CD14-positive monocyte (primary cell): Measurements from ENCODE around the gene PPM1G. TPM values are rescaled to one million over a fixed set of nuclear protein-coding genes. Genes with fewer than 3 reads are reported as not detected.

ENCODE experiments used
- DNase-seq, 3 donors: peaks; one replicate each; pipeline ENCODE4 v3.0.0-alpha.2; 2011 to 2022
- H2AFZ ChIP-seq: 2 replicates; pipeline ENCODE4 v1.6.0; 2012; ENCODE audit warnings: mild to moderate bottlenecking, low read depth, low read length, inconsistent platforms; ENCODE audit not compliant: insufficient read depth, poor library complexity, severe bottlenecking
- H3K27ac ChIP-seq, 2 donors: 1 replicate in 1 of 2; 2 replicates in 1 of 2; pipeline ENCODE4 v1.5.1; 2012 to 2013; ENCODE audit warnings: low read length in 2 of 2, control low read depth in 1 of 2, inconsistent platforms in 1 of 2, low read depth in 1 of 2, mild to moderate bottlenecking in 1 of 2
- H3K27me3 ChIP-seq, 2 donors: one replicate each; pipeline versions ENCODE4 v1.6.0 to v1.6.1; 2011 to 2013; ENCODE audit warnings: low read length in 2 of 2; ENCODE audit not compliant: control insufficient read depth in 2 of 2, insufficient read depth in 2 of 2
- H3K36me3 ChIP-seq, 2 donors: replicated peaks in 1 of 2; 1 replicate in 1 of 2; 2 replicates in 1 of 2; pipeline versions ENCODE4 v1.5.1 to v1.6.1; 2012 to 2013; ENCODE audit warnings: low read length in 2 of 2, control low read depth in 1 of 2, inconsistent platforms in 1 of 2, mild to moderate bottlenecking in 1 of 2; ENCODE audit not compliant: insufficient read depth in 2 of 2, control insufficient read depth in 1 of 2
- H3K4me1 ChIP-seq, 2 donors: 1 replicate in 1 of 2; 2 replicates in 1 of 2; pipeline versions ENCODE4 v1.5.1 to v1.6.1; 2012 to 2013; ENCODE audit warnings: low read length in 2 of 2, control low read depth in 1 of 2, inconsistent platforms in 1 of 2, mild to moderate bottlenecking in 1 of 2, moderate library complexity in 1 of 2; ENCODE audit not compliant: insufficient read depth in 2 of 2, control insufficient read depth in 1 of 2
- H3K4me2 ChIP-seq: replicated peaks from 2 replicates; pipeline ENCODE3; 2012; ENCODE audit warnings: low read length, moderate library complexity, mild to moderate bottlenecking; ENCODE audit not compliant: poor library complexity, severe bottlenecking; ENCODE audit errors: extremely low read depth
- H3K4me3 ChIP-seq, 3 experiments: fragments of 200-600 bp in 1 of 3; sonication (generic) in 1 of 3; replicated peaks in 1 of 3; 1 replicate in 2 of 3; 2 replicates in 1 of 3; pipeline ENCODE4 v1.5.1; 2011 to 2013; ENCODE audit warnings: low read length in 3 of 3, mild to moderate bottlenecking in 3 of 3, control low read depth in 2 of 3, low read depth in 2 of 3, inconsistent platforms in 1 of 3, moderate library complexity in 1 of 3
- H3K79me2 ChIP-seq: 2 replicates; pipeline ENCODE4 v1.6.0; 2012; ENCODE audit warnings: mild to moderate bottlenecking, control low read depth, inconsistent platforms, low read length, moderate library complexity; ENCODE audit not compliant: insufficient read depth
- H3K9ac ChIP-seq: 2 replicates; pipeline ENCODE4 v1.6.0; 2017; ENCODE audit warnings: low read length, mild to moderate bottlenecking; ENCODE audit not compliant: insufficient read depth, poor library complexity, severe bottlenecking
- H3K9me3 ChIP-seq, 2 donors: replicated peaks in 1 of 2; 1 replicate in 1 of 2; 2 replicates in 1 of 2; pipeline versions ENCODE4 v1.5.1 to v1.6.1; 2012 to 2013; ENCODE audit warnings: low read length in 2 of 2, control low read depth in 1 of 2; ENCODE audit not compliant: control insufficient read depth in 1 of 2, insufficient read depth in 1 of 2
- H4K20me1 ChIP-seq: 2 replicates; pipeline ENCODE4 v1.6.0; 2012; ENCODE audit warnings: mild to moderate bottlenecking, low read length, control low read depth, moderate library complexity; ENCODE audit not compliant: insufficient read depth
- H3K27ac Mint-ChIP-seq, 7 donors: one replicate each; pipeline ENCODE4 v1.8.0; 2020; ENCODE audit warnings: mild to moderate bottlenecking in 7 of 7, mixed read lengths in 7 of 7, moderate library complexity in 6 of 7, inconsistent platforms in 2 of 7
- H3K27me3 Mint-ChIP-seq, 3 donors: one replicate each; pipeline ENCODE4 v1.8.0; 2021 to 2022; ENCODE audit warnings: low read depth in 3 of 3, mild to moderate bottlenecking in 3 of 3, mixed read lengths in 3 of 3, moderate library complexity in 3 of 3, inconsistent platforms in 1 of 3
- H3K36me3 Mint-ChIP-seq, 2 donors: one replicate each; pipeline ENCODE4 v1.8.0; 2020; ENCODE audit warnings: mixed read lengths in 2 of 2, inconsistent platforms in 1 of 2, mild to moderate bottlenecking in 1 of 2
- H3K4me1 Mint-ChIP-seq: one replicate; pipeline ENCODE4 v1.8.0; 2020; ENCODE audit warnings: mild to moderate bottlenecking, mixed read lengths
- H3K4me3 Mint-ChIP-seq, 2 donors: one replicate each; pipeline ENCODE4 v1.8.0; 2020; ENCODE audit warnings: mild to moderate bottlenecking in 2 of 2, mixed read lengths in 2 of 2, moderate library complexity in 1 of 2
- H3K9me3 Mint-ChIP-seq, 7 donors: one replicate each; pipeline ENCODE4 v1.8.0; 2020 to 2022; ENCODE audit warnings: mixed read lengths in 7 of 7, mild to moderate bottlenecking in 6 of 7, moderate library complexity in 6 of 7, inconsistent platforms in 2 of 7
- WGBS: methylation state at CpG from one replicate; pipeline ENCODE4 v1.1.5; 2013; ENCODE audit warnings: missing lambda C conversion rate; ENCODE audit not compliant: insufficient coverage; 5-methylcytosine and 5-hydroxymethylcytosine counted together
- intact Hi-C, 2 donors: fragments of 100-400 bp; cut with micrococcal nuclease; formaldehyde crosslinking; loops; one replicate each; pipeline versions ENCODE4 v1.15.0 to v1.15.1; 2023
- polyA plus RNA-seq, 3 donors: library from polyadenylated mRNA; depleted of rRNA in 1 of 3; unstranded in 2 of 3; stranded (reverse) in 1 of 3; fragments of 300-500 nt in 2 of 3; fragments of >200 nt in 1 of 3; fragmentation: Illumina TruSeq in 2 of 3; gene quantifications; 1 replicate in 2 of 3; 2 replicates in 1 of 3; pipeline ENCODE4 v1.2.3, GENCODE V29; 2012 to 2021
- TF ChIP-seq, protein P1 (sequence below): fragments of 200-600 bp; IDR thresholded peaks from one replicate; pipeline ENCODE4 v1.8.0; 2022; ENCODE audit warnings: antibody characterized with exemption, mild to moderate bottlenecking

PPM1G gene
- polyA plus RNA-seq, 3 donors: 31.9 to 54.3 (median 47.3) TPM

DNA sequence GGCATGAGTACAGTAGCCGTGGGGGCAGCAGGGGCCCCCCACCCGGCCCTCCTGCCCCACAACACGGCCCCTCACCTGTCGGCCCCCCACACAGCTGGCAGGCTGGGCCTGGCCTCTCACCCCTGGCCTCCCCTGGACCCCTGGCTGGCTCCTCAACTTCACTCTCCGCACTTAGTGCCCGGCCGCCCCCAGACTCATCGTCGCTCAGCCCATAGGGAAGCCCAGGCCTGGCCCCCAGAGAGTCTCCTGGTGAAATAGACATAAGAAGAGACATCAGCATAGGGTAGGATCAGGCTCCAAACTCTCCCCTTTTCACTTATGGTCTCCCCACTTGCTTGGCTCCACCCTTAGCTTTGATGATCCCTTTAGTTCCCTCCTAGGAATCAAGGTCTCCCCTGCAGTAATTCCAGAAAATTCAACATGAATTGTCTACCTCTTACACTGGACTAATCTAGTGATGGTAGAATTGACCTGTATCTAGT lies 30.5 kb downstream of the PPM1G start:
- H3K9ac ChIP-seq: no peak overlapping the region
- H3K4me3 ChIP-seq: peak overlapping the region in 1 of 3 experiments; percentile 78
- WGBS: 95% methylated on average over 4 of the region's 9 CpGs
- TF ChIP-seq, protein P1, sequence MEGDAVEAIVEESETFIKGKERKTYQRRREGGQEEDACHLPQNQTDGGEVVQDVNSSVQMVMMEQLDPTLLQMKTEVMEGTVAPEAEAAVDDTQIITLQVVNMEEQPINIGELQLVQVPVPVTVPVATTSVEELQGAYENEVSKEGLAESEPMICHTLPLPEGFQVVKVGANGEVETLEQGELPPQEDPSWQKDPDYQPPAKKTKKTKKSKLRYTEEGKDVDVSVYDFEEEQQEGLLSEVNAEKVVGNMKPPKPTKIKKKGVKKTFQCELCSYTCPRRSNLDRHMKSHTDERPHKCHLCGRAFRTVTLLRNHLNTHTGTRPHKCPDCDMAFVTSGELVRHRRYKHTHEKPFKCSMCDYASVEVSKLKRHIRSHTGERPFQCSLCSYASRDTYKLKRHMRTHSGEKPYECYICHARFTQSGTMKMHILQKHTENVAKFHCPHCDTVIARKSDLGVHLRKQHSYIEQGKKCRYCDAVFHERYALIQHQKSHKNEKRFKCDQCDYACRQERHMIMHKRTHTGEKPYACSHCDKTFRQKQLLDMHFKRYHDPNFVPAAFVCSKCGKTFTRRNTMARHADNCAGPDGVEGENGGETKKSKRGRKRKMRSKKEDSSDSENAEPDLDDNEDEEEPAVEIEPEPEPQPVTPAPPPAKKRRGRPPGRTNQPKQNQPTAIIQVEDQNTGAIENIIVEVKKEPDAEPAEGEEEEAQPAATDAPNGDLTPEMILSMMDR: no peak
- Mint-ChIP-seq H3K36me3 (peaks cover 53 to 66% of the 10 kb centered on the region in 2 donors), H3K27me3 (peaks cover 0 to 3% (median 1%) of the 10 kb centered on the region in 3 donors), H3K27ac (peak overlapping the region; percentile 25 to 96 (median 79)), H3K9me3 (peaks cover 0 to 2% (median 0%) of the 10 kb centered on the region in 7 donors), H3K4me1 (peaks cover 29% of the 10 kb centered on the region), H3K4me3 (peak overlapping the region in 1 of 2 donors; percentile 19)
- peak overlapping the region; percentile 81 for H3K4me2 ChIP-seq
- H3K27me3 ChIP-seq: no peaks in the 10 kb centered on the region
- peaks cover 44% of the 10 kb centered on the region for H3K79me2 ChIP-seq
- H3K36me3 ChIP-seq: peaks cover 60 to 71% of the 10 kb centered on the region in 2 donors
- intact Hi-C loops: loop anchor here in 1 of 2 donors (10.0 kb wide), 1 partner anchor 116 kb away; the partner anchor contains the start of genes FNDC4 and GCKR
- H2AFZ ChIP-seq: no peak overlapping the region
- H3K4me1 ChIP-seq: peaks cover 18 to 38% of the 10 kb centered on the region in 2 donors
- peak overlapping the region; percentile 4 to 96 for H3K27ac ChIP-seq
- DNase-seq: no peak
- no peaks in the 10 kb centered on the region for H3K9me3 ChIP-seq
- H4K20me1 ChIP-seq: peaks cover 49% of the 10 kb centered on the region

DNA sequence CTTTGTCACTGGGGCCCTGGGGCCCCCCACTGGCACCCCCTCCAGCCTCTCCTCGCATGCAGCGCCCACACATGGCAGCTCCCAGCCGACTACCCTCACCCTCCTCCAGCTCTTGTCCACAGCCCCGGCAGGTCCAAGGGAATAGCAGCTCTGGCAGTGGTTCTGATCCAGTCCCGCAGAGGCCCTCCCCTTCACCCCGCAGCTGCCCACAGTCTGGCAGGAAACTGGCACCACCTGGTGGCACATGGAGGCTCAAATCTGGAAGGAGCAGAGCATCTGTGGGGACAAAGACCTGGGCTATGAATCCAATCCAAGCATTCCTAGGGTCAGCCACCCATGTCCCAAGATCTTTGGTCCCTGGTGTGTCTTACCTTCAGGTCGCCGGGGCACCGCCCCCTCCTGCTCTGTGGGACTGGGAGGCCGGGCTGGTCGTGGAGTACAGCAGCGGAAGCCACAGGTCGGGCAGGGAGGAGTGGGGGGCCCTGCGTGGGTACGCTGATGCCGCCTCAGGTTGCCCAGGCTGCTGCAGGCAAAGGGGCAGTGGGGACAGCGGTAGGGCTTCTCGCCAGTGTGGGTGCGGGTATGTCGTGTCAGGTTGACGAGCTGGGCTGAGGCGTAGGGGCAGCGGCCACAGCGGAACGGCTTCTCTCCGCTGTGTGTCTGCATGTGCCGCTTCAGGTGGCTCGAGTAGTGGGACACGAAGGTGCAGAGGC lies 31.1 kb downstream of the PPM1G start:
- no peak overlapping the region for H2AFZ ChIP-seq
- H3K27ac ChIP-seq: peak overlapping the region in 1 of 2 donors; percentile 96
- intact Hi-C loops: loop anchor here in 1 of 2 donors (10.0 kb wide), 1 partner anchor 117 kb away; the partner anchor contains the start of genes FNDC4 and GCKR
- Mint-ChIP-seq H3K36me3 (peaks cover 53 to 66% of the 10 kb centered on the region in 2 donors), H3K4me3 (no peak overlapping the region), H3K27ac (peak overlapping the region in 5 of 7 donors; percentile 21 to 53 (median 42)), H3K27me3 (peaks cover 0 to 3% (median 1%) of the 10 kb centered on the region in 3 donors), H3K4me1 (peaks cover 29% of the 10 kb centered on the region), H3K9me3 (peaks cover 0 to 2% (median 0%) of the 10 kb centered on the region in 7 donors)
- no peak overlapping the region for H3K4me2 ChIP-seq
- H3K36me3 ChIP-seq: peaks cover 59 to 71% of the 10 kb centered on the region in 2 donors
- peak in 1 of 3 donors; percentile 5 for DNase-seq
- peaks cover 50% of the 10 kb centered on the region for H3K79me2 ChIP-seq
- H3K9ac ChIP-seq: no peak overlapping the region
- TF ChIP-seq, protein P1: peak; percentile 12
- H3K27me3 ChIP-seq: no peaks in the 10 kb centered on the region
- H3K4me3 ChIP-seq: no peak overlapping the region
- peaks cover 18 to 38% of the 10 kb centered on the region in 2 donors for H3K4me1 ChIP-seq
- WGBS: 93% methylated on average over 27 of the region's 29 CpGs
- no peaks in the 10 kb centered on the region for H3K9me3 ChIP-seq
- H4K20me1 ChIP-seq: peaks cover 51% of the 10 kb centered on the region
